ENCODE measurements around the gene CPT2. TPM values are rescaled to one million over a fixed set of nuclear protein-coding genes. Genes with fewer than 3 reads are reported as not detected.

CPT2 gene
- 23.8 TPM for polyA plus RNA-seq

- Mint-ChIP-seq H3K36me3 (peaks cover 7% of the 10 kb centered on the region), H3K27ac (peak within 1 kb of the TSS; percentile 92 to 95 (median 94)), H3K4me1 (peaks cover 18 to 23% (median 18%) of the 10 kb centered on the region in 3 donors), H3K27me3 (no peaks in the 10 kb centered on the region), H3K4me3 (peak within 1 kb of the TSS; percentile 94 to 99 (median 98)), H3K9me3 (no peaks in the 10 kb centered on the region)
These were observed at the start of gene CPT2 for GRCh38 chr1:53196485-53197290. Gene CPT2 (plus strand): TSS chr1:53196824. CDS start chr1:53196944, 120 bp downstream.

- no peaks in the 10 kb centered on the region for H3K9me3 Mint-ChIP-seq
These were observed 49.5 kb upstream of the CPT2 start for GRCh38 chr1:53147174-53147573.

GRCh38 chr1:53148123-53148522 lies 48.5 kb upstream of the CPT2 start:
- H3K4me3 Mint-ChIP-seq = no peak overlapping the region
- no peak overlapping the region for H3K27ac Mint-ChIP-seq

More at GRCh38 chr1:53147174-53147573, 49.5 kb upstream of the CPT2 start:
- H3K36me3 Mint-ChIP-seq = peaks cover 5% of the 10 kb centered on the region
- no peak overlapping the region for H3K4me3 Mint-ChIP-seq
- H3K27me3 Mint-ChIP-seq = no peaks in the 10 kb centered on the region
- no peak overlapping the region for H3K27ac Mint-ChIP-seq
- no peaks in the 10 kb centered on the region for H3K4me1 Mint-ChIP-seq

GRCh38 chr1:53153752-53154151 lies 42.9 kb upstream of the CPT2 start:
- no peaks in the 10 kb centered on the region for H3K9me3 Mint-ChIP-seq
- H3K27me3 Mint-ChIP-seq = no peaks in the 10 kb centered on the region
- no peak overlapping the region for H3K27ac Mint-ChIP-seq

More at GRCh38 chr1:53148123-53148522, 48.5 kb upstream of the CPT2 start:
- Mint-ChIP-seq H3K4me1 (no peaks in the 10 kb centered on the region), H3K27me3 (no peaks in the 10 kb centered on the region), H3K9me3 (no peaks in the 10 kb centered on the region), H3K36me3 (peaks cover 5% of the 10 kb centered on the region)

DNA sequence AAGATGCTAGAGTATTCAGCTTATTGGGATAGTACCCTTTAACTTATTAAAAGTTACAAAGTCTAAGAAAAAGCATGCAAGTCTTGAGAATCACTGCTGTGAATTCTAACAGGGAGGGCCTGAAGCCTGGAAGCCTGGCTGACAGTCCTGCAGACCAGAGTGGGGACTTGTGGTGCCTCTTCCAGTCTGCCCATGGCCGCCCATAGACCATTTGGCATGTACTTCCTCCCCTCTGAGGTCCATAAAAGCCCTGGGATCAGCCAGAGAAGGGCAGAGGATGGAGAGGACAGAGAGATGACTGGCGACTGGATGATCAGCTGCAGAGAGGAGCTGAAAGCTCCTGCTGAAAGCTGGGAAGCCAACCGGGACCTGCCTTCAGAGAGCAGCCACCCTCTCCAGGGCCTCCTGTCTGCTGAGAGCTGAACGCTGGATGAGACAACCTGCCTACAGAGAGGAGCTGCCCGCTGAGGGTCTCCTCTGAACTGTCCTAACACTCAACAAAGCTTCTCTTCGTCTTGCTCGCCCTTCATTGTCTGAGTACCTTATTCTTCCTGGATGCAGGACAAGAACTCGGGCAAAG lies 41.7 kb upstream of the CPT2 start:
- Mint-ChIP-seq H3K27me3 (no peaks in the 10 kb centered on the region), H3K27ac (no peak overlapping the region), H3K36me3 (no peaks in the 10 kb centered on the region)

More at GRCh38 chr1:53153752-53154151, 42.9 kb upstream of the CPT2 start:
- no peak overlapping the region for H3K4me3 Mint-ChIP-seq
- H3K36me3 Mint-ChIP-seq = no peaks in the 10 kb centered on the region
- peaks cover 0 to 1% (median 0%) of the 10 kb centered on the region in 3 donors for H3K4me1 Mint-ChIP-seq

GRCh38 chr1:53155534-53155933 lies 41.1 kb upstream of the CPT2 start:
- H3K4me3 Mint-ChIP-seq = no peak overlapping the region
- no peaks in the 10 kb centered on the region for H3K9me3 Mint-ChIP-seq
- no peaks in the 10 kb centered on the region for H3K36me3 Mint-ChIP-seq
- H3K4me1 Mint-ChIP-seq = peaks cover 0 to 1% (median 0%) of the 10 kb centered on the region in 3 donors
- no peak overlapping the region for H3K27ac Mint-ChIP-seq
- no peaks in the 10 kb centered on the region for H3K27me3 Mint-ChIP-seq

More for the DNA sequence above, 41.7 kb upstream of the CPT2 start:
- Mint-ChIP-seq H3K4me3 (no peak overlapping the region), H3K4me1 (peaks cover 0 to 1% (median 0%) of the 10 kb centered on the region in 3 donors), H3K9me3 (no peaks in the 10 kb centered on the region)

DNA sequence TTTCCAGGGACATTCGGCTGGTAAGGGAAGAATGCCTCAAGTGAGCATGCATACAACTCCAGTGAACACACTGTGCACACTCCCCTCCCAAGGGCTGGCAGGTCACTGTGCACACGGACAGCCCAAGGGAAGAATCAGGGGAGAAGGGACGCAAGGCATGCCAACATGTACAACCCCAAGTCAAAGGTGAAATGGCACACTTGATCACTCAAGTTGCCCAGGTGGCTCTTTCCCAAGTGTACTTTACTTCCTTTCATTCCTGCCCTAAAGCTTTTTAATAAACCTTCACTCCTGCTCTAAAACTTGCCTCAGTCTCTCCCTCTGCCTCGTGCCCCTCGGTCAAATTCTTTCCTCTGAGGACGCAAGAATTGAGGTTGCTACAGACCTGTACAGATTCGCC lies 40.7 kb upstream of the CPT2 start:
- Mint-ChIP-seq H3K27me3 (no peaks in the 10 kb centered on the region), H3K4me1 (peaks cover 0 to 1% (median 0%) of the 10 kb centered on the region in 3 donors), H3K9me3 (no peaks in the 10 kb centered on the region), H3K27ac (no peak overlapping the region), H3K36me3 (no peaks in the 10 kb centered on the region), H3K4me3 (no peak overlapping the region)

DNA sequence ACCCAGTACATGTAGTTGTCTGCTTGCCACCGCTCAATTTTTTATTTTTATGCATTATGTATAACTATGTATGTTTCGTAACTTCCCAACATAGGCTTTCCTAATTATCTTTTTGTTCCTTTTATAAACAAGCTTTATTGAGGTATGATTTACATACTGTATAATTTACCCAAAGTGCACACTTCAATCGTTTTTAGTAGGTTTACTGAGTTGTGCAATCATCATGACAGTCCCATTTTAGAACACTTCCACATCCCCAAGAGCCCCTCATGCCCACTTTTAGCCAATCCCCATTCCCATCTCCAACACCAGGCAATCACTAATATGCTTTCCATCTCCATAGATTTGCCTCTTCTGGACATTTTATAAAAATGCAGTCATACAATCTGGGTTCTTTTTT lies 39.8 kb upstream of the CPT2 start:
- H3K27me3 Mint-ChIP-seq = no peaks in the 10 kb centered on the region
- H3K36me3 Mint-ChIP-seq = no peaks in the 10 kb centered on the region
- H3K9me3 Mint-ChIP-seq = no peaks in the 10 kb centered on the region
- no peak overlapping the region for H3K27ac Mint-ChIP-seq
- H3K4me3 Mint-ChIP-seq = no peak overlapping the region
- peaks cover 0 to 1% (median 0%) of the 10 kb centered on the region in 3 donors for H3K4me1 Mint-ChIP-seq

- Mint-ChIP-seq H3K27ac (no peak overlapping the region), H3K36me3 (no peaks in the 10 kb centered on the region), H3K27me3 (no peaks in the 10 kb centered on the region)
These were observed 37.7 kb upstream of the CPT2 start for GRCh38 chr1:53158900-53159299.

GRCh38 chr1:53160924-53161378 lies 35.7 kb upstream of the CPT2 start:
- peaks cover 5% of the 10 kb centered on the region for H3K27me3 Mint-ChIP-seq
- H3K36me3 Mint-ChIP-seq = peaks cover 1% of the 10 kb centered on the region
- no peaks in the 10 kb centered on the region for H3K9me3 Mint-ChIP-seq
- H3K4me1 Mint-ChIP-seq = peaks cover 0 to 1% (median 0%) of the 10 kb centered on the region in 3 donors
- H3K4me3 Mint-ChIP-seq = peak overlapping the region in 1 of 4 donors; percentile 34
- H3K27ac Mint-ChIP-seq = no peak overlapping the region

More at GRCh38 chr1:53158900-53159299, 37.7 kb upstream of the CPT2 start:
- Mint-ChIP-seq H3K4me1 (peaks cover 0 to 1% (median 0%) of the 10 kb centered on the region in 3 donors), H3K9me3 (no peaks in the 10 kb centered on the region), H3K4me3 (no peak overlapping the region)

DNA sequence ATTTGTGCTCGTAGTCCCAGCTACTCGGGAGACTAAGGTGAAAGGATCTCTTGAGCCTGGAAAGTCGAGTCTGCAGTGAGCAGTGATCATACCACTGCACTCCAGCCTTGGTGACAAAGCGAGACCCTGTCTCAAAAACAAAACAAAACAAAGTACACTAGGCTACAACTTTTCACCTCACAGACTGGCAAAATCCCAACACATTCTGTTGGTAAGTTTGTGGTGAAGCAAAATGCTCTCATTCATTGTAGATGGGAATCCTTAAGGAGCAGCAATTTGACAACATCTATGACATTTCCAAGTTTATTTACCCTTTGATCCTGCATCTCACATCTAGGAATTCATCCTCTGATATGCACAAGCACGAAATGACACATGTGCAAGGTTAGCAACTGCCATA lies 34.0 kb upstream of the CPT2 start:
- Mint-ChIP-seq H3K27ac (no peak overlapping the region), H3K27me3 (peaks cover 10% of the 10 kb centered on the region), H3K9me3 (no peaks in the 10 kb centered on the region), H3K4me3 (no peak overlapping the region), H3K4me1 (no peaks in the 10 kb centered on the region), H3K36me3 (peaks cover 1% of the 10 kb centered on the region)

- Mint-ChIP-seq H3K27ac (no peak overlapping the region), H3K27me3 (peaks cover 10% of the 10 kb centered on the region), H3K36me3 (peaks cover 1% of the 10 kb centered on the region), H3K4me1 (no peaks in the 10 kb centered on the region), H3K9me3 (no peaks in the 10 kb centered on the region), H3K4me3 (no peak overlapping the region)
These were observed 33.3 kb upstream of the CPT2 start for GRCh38 chr1:53163291-53163768.

DNA sequence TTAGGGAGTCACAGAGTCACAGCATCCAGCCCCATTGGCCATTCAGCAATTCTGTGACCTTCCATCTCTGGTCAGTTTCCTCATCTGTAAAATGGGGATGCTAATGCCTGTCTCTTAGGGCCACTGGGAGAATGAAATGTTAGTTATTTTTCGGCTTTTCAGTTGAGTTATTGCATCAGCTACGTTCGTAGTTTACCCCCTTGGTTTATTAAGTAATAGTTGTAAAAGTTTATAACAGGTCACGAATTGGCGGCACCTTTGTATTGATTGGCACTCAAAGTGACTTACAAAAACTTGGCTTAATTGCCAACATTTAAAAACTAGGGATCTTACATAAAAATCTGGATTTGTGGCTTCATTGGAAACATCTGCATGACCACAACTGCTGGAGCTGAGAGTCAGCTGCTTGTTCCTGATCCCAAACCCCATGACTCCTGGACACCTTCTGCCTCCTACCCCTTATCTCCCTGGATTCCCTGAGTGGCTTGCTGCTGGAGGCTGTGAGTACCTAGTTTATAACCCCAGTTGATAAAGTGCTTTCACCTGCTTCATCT lies 31.1 kb upstream of the CPT2 start:
- H3K27ac Mint-ChIP-seq = no peak overlapping the region
- H3K4me1 Mint-ChIP-seq = no peaks in the 10 kb centered on the region
- peaks cover 10% of the 10 kb centered on the region for H3K27me3 Mint-ChIP-seq
- H3K9me3 Mint-ChIP-seq = no peaks in the 10 kb centered on the region
- H3K4me3 Mint-ChIP-seq = no peak overlapping the region
- H3K36me3 Mint-ChIP-seq = peaks cover 1% of the 10 kb centered on the region

GRCh38 chr1:53166366-53166765 lies 30.3 kb upstream of the CPT2 start:
- Mint-ChIP-seq H3K27me3 (peaks cover 10% of the 10 kb centered on the region), H3K4me1 (no peaks in the 10 kb centered on the region), H3K36me3 (peaks cover 1% of the 10 kb centered on the region), H3K4me3 (no peak overlapping the region), H3K27ac (no peak overlapping the region), H3K9me3 (no peaks in the 10 kb centered on the region)

- Mint-ChIP-seq H3K27me3 (peaks cover 10% of the 10 kb centered on the region), H3K4me3 (no peak overlapping the region), H3K9me3 (no peaks in the 10 kb centered on the region), H3K27ac (no peak overlapping the region), H3K36me3 (peaks cover 1% of the 10 kb centered on the region), H3K4me1 (no peaks in the 10 kb centered on the region)
These were observed 29.7 kb upstream of the CPT2 start for GRCh38 chr1:53166912-53167311.

All from IgD-negative memory B cell (primary cell).